GM12801 (cell line): Measurements from ENCODE around the gene QSOX1.

Source experiments
- TF ChIP-seq, protein P1 (sequence below): IDR thresholded peaks from one replicate; pipeline ENCODE4 v1.5.1; 2011; ENCODE audit warnings: control low read depth; ENCODE audit not compliant: insufficient read length; ENCODE audit errors: extremely low read depth

The QSOX1 gene

GRCh38 chr1:180123463-180123936 lies 31.2 kb upstream of the QSOX1 start:
- TF ChIP-seq, protein P1, sequence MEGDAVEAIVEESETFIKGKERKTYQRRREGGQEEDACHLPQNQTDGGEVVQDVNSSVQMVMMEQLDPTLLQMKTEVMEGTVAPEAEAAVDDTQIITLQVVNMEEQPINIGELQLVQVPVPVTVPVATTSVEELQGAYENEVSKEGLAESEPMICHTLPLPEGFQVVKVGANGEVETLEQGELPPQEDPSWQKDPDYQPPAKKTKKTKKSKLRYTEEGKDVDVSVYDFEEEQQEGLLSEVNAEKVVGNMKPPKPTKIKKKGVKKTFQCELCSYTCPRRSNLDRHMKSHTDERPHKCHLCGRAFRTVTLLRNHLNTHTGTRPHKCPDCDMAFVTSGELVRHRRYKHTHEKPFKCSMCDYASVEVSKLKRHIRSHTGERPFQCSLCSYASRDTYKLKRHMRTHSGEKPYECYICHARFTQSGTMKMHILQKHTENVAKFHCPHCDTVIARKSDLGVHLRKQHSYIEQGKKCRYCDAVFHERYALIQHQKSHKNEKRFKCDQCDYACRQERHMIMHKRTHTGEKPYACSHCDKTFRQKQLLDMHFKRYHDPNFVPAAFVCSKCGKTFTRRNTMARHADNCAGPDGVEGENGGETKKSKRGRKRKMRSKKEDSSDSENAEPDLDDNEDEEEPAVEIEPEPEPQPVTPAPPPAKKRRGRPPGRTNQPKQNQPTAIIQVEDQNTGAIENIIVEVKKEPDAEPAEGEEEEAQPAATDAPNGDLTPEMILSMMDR = no peak

DNA sequence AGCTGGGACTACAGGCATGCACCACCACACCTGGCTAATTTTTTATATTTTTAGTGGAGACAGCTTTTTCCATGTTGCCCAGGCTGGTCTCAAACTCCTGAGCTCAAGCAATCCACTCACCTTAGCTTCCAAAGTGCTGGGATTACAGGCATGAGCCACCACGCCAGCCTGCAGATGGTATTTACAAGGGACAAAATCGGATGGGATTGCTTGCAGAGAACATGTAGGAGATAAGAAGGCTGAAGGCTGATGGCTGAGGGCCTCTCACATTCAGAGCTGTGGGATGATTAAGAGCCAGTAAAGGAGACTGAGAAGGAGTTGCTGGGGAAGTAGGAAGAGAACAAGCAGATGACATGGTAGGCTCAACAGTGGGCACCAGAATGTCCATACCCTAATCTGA lies 24.0 kb upstream of the QSOX1 start:
- TF ChIP-seq, protein P1 = no peak

DNA sequence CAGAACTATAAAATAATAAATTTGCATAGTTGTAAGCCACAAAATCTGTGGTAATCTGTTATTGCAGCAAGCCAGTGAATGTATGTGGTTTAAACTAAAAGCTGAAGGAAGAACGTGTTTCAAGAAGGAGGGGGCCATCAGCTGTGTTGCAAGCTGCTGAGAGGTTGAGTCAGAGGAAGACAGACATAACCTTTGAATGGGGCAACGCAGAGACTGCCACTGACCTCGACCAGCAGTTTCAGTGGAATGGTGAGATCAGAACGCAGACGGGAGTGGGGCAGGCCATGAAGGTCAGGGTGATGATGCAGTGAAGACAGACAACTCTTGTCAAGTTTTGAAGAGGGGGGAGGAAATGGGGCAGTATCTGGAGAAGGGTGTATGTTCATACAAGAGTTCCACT lies 23.2 kb upstream of the QSOX1 start:
- TF ChIP-seq, protein P1 = no peak

DNA sequence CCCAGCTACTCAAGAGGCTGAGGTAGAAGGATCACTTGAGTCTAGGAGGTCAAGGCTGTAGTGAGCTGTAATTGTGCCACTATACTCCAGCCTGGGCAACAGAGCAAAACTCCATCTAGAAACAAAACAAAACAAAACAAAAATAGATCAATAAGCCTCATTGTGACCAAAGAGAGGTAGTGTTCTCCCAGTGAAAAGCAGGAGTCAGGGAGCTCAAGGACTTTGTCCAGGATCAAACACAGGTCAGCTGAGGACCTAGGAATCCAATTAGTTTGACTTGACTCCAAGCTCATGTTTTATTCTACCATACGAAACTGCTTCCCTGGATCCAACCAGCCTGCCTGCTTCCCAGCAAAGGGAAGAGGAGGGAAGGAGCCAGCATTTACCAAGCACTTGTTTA lies 21.5 kb upstream of the QSOX1 start:
- TF ChIP-seq, protein P1 = no peak

DNA sequence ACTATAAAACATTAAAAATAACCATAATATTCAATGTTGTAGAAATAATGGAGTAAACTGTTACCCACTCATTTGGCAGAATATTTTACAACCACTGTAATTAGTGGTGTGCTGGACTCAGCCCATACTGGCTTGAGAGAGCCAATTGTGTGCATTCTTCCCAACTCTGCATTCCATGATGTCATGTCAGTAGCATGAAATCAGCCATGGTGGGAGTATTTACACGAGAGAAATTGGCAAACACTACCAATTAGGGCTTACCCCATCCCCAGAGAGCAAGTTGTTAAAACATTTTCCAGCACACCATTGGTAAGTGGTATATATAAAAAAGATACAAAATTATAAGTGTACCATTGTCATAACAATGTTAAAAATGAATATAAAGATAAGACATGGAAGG lies 19.1 kb upstream of the QSOX1 start:
- TF ChIP-seq, protein P1 = no peak

DNA sequence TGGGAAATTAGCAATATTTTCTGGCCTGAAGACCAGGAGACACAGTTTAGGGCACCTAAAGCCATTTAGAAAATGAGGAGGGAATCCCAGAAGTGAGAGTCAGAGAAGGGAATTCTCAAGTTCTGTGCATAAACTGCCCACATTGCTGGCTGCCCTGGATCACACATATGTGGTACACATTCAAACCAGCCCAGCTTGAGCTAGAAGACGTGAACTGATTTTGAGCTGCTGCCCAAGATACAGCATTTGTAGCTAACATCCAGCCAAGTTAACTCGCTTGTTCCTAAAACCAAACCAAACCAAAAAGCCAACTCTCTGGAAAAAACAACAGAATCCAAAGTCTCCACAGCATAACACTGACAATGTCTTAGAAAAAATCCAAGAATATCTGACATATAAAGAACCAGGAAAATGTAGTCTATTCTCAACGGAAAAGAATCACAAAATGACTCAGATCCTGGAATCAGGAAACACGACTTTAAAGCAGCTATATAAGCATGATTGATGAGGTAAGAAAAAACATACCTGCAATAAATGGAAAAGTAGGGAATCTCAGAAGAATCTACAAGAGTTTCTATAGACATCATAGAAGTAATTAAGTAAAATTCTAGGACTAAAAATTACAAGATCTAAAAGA lies 18.2 kb upstream of the QSOX1 start:
- TF ChIP-seq, protein P1 = no peak

DNA sequence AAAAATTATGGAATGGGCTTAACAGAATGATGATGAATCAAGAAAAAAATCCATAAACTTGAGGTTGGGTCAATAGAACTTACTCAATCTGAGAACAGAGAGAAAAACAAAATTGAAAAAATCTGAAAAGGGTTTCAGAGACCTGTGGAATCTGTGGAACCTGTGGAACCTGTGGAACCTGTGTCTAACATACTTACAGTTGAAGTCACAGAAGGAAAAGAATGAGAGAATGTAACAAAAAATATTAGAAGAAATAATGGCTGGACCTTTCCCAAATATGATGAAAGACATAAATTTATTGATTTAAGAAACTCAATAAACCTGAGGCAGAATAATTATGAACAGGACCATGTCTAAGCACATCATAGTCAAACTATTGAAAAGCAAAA lies 17.7 kb upstream of the QSOX1 start:
- TF ChIP-seq, protein P1 = no peak
